GM19452 (cell line): ENCODE measurements around the gene VASH1.
A peak's percentile ranks its signal among the peaks of the same experiment; 100 is the strongest.

ENCODE experiments used
- ATAC-seq: cut with Tn5 transposase; IDR thresholded peaks from one replicate; pipeline ENCODE4 v1.9.1; 2021; ENCODE audit not compliant: unreplicated experiment

VASH1 gene

DNA sequence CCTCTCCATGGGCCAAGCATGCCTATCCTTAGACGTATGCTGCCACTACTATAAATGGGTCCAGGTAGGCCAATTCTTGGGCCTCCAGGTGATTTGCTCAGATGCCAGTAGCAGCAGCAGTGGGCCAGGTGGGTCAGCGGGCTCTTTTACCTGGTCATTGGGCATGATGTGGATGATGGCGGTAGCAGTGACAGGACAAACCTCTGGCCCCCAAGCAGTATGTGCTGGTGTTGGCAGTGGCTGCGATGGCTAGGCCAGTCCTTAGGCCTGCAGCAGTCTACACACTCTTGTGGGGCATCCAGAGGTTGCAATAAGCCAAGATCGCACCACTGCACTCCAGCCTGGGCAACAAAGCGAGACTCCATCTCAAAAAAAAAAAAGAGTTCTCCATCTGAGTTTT, 19.1 kb upstream of the VASH1 start:
- no peak for ATAC-seq

DNA sequence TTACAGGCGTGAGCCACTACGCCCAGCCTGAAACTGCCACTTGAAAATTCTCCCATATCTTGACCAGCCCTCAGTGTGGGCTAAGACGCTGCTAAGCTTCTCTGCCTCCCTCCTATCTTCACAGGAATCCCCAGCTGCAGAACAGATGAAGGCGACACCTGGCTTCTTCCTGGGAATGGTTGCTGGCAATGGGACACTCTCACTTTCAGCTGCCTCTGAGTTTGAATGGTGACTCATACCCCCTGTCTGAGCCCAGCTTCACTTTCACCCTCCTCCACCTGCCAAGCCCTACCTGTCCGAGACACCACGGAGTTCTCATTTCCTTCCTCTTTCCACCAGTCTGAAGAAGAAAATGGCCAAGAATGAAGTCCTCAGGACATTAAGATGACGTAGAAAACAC, 18.3 kb upstream of the VASH1 start:
- ATAC-seq = no peak

DNA sequence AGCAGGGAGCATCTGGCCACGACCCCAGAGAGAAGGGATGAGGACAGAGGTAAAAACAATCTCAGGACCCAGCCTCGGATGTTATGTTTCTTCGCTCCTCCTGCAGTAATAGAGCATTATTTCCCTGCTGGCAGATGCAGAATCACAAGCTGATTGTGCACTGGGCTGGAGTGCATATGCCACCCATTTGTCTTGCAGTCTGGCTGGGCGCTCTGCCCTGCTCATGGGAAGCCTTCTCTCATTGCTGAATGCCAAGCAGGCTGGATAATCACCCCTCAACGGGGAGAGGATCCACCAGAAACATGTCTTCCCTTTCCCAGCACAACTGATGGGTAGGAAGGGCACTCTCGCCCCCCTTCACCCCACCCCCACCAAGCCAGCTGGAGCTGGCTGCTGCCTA, 8.5 kb upstream of the VASH1 start:
- no peak for ATAC-seq

DNA sequence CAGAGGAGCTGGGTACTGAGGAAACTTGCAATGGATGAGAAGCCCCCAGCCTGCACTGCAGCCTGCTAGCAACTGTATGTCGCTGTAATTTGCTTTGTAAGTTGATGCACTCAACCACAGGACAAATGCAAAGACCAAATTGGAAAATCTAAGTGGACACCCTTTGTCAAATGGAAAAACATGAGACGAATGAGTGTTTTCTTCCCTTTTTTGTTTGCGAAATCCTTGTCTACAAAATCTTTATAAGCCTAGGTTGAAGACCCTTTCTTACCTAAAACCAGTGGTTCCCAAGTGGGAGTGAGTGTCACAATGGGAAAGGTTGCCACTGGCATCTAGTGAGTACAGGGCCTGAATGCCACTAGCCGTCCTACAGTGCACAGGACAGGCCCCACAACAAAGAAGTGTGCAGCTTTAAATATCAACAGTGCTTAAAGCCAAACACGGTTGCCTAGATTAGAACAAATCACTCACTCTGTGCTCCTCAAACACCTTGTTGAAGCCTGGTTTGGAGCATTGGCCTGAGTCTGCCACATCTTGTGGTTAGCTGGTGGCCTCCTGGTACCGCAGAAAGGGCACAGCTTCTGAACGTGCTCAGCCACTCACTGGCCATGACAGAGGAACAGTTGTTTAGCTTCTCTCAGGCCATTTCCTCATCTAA, 7.6 kb upstream of the VASH1 start:
- ATAC-seq = no peak

DNA sequence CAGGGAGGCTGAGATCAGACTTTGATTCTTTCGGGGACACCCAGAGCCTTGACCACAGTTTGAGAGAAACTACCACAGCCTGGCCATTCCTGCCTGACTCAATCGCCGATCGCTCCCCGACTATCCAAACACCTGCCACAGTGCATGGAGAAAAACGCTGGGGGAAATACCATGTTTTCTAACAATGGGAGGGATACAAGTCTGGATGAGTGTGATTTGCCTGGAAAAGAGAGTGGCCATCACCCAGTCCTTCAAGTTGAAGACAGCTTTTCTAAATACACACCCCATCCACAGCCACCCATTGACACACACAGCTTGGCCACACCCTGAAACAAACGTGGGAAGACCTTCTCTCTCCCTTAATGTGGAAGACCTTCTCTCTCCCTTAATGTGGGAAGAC, 6.7 kb upstream of the VASH1 start:
- ATAC-seq = no peak

DNA sequence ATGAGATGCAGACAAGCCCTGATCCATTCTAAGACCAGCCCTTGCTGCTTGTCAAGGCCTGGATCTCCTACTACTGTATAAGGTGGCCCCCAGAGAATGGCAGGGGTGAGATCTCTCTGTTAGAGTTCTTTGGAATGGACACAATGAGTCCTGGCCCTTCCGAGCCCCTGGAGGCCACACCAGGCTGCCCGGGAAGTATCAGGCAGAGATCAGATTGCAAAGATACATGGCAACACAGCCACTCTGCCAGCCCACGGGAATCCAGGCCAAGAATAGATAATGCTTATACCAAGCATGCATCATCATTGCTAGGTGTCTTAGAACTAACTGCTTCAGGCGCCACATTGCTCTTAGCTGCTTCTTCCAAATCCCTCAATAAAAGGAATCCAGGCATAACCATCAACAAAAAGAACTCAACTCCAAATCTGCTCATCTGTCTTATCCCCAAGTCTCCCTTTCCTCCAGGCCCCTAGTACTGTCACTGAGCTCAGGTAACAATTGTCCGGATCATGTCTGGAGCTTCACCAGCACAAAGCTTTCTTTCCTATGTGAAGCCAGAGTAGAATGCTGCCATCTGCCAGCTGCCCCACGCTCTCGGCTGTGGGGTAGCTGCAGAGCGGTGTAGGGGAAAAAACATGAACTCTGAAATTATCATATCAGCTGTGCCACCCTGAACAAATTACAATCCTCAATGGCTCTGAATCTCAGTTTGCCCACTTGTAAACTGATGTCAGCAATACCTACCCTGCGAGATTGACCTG, 5.5 kb upstream of the VASH1 start:
- ATAC-seq = no peak

DNA sequence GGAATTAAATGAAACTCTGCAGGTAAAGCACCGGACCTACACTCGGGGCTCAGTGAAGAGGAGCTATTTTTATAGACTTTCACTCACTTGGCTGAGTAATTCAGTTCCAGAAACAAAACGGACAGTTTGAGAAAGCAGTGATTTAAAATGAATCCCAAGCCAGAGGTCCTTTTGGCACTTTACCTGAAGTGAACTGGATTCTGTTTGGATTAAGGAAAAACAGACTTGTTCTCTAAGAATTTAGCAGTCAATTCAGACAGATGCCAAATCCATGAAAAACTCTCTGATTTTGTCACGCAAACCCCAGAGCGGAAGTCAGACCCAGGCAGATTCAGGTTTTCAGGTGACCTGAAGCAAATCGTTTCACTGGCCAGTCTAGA, 4.9 kb upstream of the VASH1 start:
- ATAC-seq = no peak

DNA sequence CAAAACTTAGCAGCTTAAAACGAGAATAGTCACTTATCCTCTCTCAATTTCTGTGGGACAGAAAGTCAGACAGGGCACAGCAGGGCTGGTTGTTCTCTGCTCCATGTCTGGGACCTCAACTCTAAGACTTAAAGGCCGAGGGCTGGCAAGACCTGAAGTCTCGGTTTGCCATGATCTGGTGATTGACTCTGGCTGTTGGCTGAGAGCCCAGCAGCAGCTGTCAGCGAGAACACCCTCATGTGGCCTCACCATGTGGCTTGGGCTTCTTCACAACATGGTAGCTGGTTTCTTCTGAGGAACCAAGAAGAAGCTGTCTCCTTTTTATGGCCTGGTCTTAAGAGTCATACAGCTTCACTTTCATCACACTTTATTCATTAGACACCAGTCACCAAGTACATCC, 1.7 kb upstream of the VASH1 start:
- ATAC-seq = no peak

DNA sequence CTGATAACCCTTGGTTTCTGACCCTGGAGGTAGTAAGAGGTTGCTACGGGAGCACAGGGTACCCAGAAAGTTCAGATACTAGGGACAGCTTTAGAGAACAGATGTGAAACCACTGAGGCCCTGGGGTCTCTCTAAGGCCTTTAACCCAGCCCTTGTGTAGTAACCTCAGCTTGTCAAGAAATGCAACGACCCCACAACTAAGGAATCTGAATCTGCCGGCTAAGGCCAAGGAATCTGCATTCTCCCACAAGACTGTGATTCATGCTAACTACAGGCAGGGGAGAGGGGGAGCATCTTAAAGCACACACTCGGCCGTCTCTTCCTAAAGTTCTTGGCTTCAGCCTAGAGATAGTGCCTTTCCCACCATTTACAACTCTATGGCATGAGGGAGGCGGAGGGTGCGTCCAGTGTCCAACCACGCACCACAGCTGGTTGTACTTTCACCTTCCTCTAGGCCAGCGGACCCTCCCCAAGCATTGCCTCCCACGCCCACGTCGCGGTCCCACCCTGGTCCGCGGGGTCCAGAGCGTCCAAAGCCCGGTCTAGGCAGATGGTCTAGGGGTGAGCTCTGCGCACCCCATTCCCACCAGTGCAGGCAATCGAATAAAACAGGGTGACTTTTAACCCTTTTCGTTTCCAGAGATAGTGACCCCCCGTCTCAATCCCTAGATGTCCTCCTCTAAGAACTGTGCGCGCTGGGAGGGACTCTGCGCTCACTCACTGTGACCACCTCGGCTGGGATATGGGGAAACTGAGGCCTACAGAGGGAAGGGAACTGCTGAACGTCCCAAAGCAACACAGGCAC, 735 bp upstream of the VASH1 start:
- no peak for ATAC-seq

DNA sequence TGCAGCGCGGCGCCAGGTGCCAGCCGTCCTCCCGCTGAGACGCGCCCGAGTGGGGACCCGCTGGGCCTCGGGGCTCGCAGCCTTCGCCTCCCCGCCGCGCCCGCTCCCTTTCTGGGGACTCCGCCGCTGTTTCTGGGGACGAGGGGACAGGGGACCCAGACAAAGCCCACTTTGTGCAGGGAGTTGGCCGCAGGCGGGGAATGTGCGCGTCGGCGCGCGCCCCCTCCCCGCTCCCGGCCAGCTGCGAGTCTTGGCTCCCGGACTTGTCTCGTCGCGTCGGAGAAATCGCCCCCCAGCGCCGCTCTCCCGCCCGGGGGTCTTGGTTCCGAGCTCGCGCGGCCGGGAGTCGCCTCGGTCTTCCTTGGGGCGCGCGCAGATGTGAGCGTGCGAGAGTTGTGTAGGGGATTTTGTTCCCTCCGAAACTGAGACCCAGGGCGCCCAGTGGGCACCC, 717 bp downstream of the VASH1 start:
- no peak for ATAC-seq

DNA sequence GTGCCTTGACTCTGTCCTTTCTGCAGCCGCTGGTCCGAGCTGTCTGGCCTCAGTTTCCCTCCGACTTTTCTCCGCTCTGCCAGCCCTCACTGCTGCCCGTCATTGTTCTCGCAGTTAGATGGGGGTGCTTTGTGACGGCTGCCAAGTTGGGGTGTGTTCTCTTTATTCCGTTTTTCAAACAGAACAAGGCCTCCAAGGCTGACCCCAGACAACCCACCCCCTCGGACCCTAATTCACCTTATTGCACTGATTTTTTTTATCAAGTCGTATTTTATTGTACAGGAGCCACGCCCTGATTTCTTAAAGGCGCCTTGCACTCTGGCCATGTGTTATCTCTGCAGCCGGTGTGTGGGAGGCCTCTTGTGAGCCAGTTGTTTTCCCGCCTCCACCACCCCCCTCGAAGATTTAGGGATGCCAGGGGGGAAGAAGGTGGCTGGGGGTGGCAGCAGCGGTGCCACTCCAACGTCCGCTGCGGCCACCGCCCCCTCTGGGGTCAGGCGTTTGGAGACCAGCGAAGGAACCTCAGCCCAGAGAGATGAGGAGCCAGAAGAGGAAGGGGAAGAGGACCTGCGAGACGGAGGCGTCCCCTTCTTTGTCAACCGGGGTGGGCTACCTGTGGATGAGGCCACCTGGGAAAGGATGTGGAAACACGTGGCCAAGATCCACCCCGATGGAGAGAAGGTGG, 1.3 kb downstream of the VASH1 start:
- no peak for ATAC-seq

DNA sequence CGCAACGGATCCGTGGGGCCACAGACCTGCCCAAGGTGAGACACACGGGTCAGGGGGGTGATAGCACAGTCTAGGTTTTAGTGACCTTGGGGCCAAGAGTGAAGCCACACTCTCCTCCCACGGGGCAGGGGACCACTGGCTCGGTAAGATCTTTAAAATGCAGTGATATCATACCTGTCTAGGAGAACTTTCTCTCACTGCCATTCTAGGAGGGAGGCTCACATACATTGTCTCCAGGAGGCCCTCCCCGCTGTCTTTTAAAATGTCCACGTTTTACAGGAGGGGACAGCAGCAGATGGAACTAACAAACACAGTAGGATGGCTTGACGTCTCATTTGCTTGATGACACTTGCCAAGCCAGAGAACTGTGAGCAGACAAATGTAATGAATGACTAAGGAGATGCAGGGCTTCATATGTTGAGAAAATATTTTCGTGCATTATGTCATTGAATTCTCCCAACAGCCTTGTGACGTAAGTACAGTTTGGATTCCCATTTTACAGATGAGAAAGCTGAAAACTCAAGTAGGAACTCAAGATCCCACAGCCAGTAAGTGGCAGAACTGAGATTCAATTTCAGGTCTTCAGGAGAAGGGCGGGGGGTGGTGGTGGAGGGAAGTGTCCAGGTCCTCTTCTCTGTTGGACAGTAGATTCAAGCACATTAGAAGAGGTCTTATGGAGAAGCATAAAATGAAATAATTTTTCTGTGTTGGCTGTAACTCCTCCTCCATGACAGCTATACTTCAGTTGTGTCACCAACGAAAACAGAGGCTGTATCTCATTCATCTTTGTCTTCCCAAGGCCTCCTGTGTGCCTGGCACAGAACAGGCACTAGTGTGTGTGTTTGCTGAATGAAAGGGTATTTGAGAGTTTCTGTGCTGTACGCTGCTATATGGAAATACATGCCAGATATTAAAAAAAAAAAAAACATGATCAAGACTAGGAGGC, 2.1 kb downstream of the VASH1 start:
- ATAC-seq = no peak

DNA sequence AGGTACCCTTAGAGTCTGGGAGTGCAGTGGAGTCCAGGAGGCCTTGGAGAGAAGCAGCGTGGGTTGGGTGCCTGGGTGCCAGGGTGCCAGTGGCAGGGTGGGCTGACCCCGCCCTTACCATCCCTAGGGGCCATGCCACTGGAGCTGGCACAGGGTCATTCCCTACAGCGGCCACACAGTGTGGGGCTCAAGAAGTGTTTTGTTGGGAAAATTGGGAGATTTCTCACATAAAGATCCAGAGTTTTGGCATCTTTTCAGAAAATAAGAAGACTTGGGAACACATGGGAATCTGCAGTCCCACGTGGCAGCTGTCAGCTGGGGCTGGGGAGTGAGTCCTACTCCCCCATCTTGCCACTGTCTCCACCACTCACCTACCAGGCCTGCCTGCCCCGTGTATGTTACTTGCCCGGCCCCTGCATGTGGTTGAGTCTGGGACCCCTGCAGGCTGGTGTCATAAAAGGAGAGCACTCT, 4.2 kb downstream of the VASH1 start:
- ATAC-seq = no peak

DNA sequence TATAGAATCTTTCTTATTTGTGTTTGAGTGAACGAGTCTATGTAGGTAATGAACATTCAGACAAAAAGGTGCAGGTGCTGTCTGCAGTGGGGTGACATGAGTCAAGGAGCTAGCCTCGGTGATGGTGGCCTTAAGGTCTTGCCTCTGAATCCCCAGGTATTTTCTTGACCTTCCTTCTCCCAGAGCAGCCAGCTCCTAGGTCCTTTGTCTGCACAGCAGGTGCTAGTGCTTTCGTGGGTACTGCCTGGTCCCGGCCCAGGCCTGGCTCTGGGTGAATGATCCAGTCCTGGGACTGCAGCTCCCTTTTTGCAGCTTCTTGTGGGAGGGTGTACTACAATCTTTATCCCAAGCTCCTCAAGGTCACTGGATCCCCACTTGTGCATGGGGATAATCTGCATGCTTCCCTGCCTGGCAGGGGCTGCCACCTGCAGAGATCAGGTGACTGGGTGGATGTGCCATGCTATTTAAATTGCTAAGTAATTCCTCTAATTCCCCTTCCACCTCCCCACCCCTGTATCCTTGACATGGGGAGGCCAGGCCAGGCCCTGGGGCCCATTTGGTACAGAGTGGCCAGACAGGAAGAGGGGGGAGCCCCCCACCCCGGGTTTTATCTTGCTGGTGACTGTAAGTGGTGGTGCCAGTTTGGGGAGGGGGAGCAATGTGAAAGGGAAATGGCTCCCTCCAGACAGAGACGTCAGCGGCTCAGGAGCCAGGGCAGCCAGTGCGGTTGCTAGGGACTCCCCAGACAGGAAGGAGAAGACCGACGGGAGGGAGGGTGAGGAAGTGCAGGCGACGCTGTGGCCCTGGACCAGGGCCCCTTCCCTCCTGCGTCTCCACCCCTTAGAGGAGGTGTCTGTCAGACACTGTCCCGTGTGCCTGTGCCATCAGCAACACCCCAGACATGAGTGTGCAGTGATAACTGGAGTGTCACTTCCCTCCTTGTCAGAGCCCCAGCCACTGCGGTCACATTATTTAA, 6.7 kb downstream of the VASH1 start:
- ATAC-seq = peak; percentile 95

DNA sequence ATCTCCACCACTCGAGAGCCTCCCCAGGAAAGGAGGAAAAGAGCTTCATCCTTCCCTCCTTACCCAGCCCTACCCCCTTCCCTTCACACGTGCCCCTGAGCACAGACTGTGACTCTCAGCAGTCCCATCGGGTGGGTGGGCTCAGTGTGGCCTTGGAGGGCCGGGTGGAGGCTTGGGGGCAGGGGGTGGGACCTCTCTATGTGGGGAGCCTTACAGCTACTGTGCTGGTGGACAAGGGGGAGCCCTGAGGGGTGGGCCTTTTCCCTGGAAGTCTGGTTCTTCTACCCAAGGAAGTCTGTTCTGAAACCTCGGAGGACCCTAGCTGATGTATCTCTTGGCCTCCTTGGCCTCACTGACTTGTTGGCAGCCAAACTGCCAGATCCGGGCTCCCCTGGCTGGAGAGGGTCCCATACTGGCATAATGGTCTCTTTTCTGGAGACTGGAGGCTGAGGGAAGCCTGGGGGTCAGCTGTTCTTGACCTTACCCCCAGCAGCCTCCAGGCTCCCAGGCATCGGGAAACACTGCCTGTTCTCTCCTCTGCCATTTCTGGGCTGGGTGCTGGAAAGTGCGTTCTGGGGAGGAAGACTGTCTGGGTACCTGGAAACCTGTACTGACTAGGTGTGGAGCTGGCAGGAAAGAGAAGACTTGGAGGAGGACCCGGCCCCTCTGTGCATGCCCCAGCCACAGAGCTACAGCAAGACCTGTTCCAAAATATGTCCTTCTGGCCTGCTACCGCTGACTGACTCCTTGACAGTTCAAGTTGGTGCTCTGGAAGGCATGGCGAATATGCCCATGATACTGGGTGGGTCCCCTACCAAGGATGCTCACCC, 7.6 kb downstream of the VASH1 start:
- ATAC-seq = peak; percentile 13

DNA sequence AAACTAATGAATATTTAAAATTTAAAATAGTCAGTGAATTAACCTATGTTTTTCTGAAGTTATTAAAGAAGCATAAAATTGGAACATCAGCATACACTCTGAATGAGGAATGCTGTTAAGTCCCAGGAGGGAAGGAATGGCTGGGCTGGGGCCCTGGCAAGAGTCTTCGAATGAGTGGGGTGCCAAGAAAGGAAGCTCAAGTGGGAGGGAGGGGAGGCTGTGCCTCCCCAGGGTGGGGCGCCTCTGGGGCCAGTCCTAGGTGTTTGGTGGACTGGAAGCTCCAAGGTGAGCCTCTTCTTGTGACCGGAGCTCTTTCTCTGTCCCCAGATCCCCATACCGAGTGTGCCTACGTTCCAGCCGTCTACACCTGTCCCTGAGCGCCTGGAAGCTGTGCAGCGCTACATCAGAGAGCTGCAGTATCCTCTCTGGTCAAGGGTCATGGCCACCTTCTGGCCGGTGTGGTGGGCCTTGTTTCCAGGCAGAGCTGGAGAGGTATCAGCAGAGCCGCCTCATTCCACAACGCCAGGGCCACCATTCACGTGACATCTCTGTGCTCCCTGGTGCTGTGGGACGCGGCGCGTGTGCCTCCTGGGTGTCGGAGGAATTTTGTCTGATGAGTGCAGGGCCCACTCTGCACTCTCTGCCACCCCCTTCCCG, 8.5 kb downstream of the VASH1 start:
- ATAC-seq = no peak
